Keratinocyte (primary cell): ENCODE results near the gene HSD17B2. TPM values are rescaled to one million over a fixed set of nuclear protein-coding genes. Genes with fewer than 3 reads are reported as not detected.

Experiments used
- DNase-seq: peaks from one replicate; pipeline ENCODE4 v3.0.0-alpha.2; 2011; ENCODE audit warnings: low read depth, missing footprints, low spot score
- FAIRE-seq: peaks from 2 replicates; lab custom pipeline; 2011; peaks lifted over from hg19 to GRCh38; lab: Jason Lieb, UNC
- H2AFZ ChIP-seq: 2 replicates; pipeline ENCODE4 v1.6.0; 2012; ENCODE audit warnings: low read length, control low read depth, inconsistent platforms; ENCODE audit not compliant: control insufficient read depth
- H3K27ac ChIP-seq: 2 replicates; pipeline ENCODE4 v1.5.1; 2011; ENCODE audit warnings: low read length; ENCODE audit not compliant: control insufficient read depth, insufficient read depth
- H3K27me3 ChIP-seq: 3 replicates; pipeline ENCODE4 v1.6.0; 2011; ENCODE audit warnings: low read length; ENCODE audit not compliant: control insufficient read depth, insufficient read depth; ENCODE audit errors: extremely low read depth
- H3K36me3 ChIP-seq, 2 experiments: 2 replicates in 1 of 2; 3 replicates in 1 of 2; pipeline ENCODE4 v1.5.1; 2011; ENCODE audit warnings: low read length in 2 of 2, mild to moderate bottlenecking in 1 of 2; ENCODE audit not compliant: control insufficient read depth in 2 of 2, insufficient read depth in 2 of 2; ENCODE audit errors: extremely low read depth in 1 of 2
- H3K4me1 ChIP-seq: 3 replicates; pipeline ENCODE4 v1.5.1; 2011; ENCODE audit warnings: low read length; ENCODE audit not compliant: control insufficient read depth, insufficient read depth; ENCODE audit errors: extremely low read depth
- H3K4me2 ChIP-seq: 3 replicates; pipeline ENCODE4 v1.6.0; 2011; ENCODE audit warnings: low read depth, low read length; ENCODE audit not compliant: control insufficient read depth, insufficient read depth; ENCODE audit errors: extremely low read depth
- H3K4me3 ChIP-seq, 3 experiments: fragments of 200-600 bp in 1 of 3; sonication (generic) in 1 of 3; 2 replicates in 2 of 3; 3 replicates in 1 of 3; pipeline ENCODE4 v1.5.1; 2011 to 2016; ENCODE audit warnings: low read length in 3 of 3, mild to moderate bottlenecking in 3 of 3, control low read depth in 2 of 3, inconsistent platforms in 1 of 3, low read depth in 1 of 3, mixed read lengths in 1 of 3, mixed run types in 1 of 3, moderate library complexity in 1 of 3; ENCODE audit not compliant: control insufficient read depth in 2 of 3, insufficient read depth in 2 of 3; ENCODE audit errors: extremely low read depth in 1 of 3
- H3K79me2 ChIP-seq: 2 replicates; pipeline ENCODE4 v1.6.0; 2012; ENCODE audit warnings: low read length; ENCODE audit not compliant: control insufficient read depth, insufficient read depth
- H3K9ac ChIP-seq: 3 replicates; pipeline ENCODE4 v1.6.0; 2011; ENCODE audit warnings: low read length; ENCODE audit not compliant: control insufficient read depth, insufficient read depth; ENCODE audit errors: extremely low read depth
- H3K9me1 ChIP-seq: 3 replicates; pipeline ENCODE4 v1.6.0; 2011; ENCODE audit warnings: low read length; ENCODE audit not compliant: control insufficient read depth, insufficient read depth; ENCODE audit errors: extremely low read depth
- H3K9me3 ChIP-seq: 2 replicates; pipeline ENCODE4 v1.5.1; 2012; ENCODE audit warnings: low read depth, low read length; ENCODE audit not compliant: control insufficient read depth
- H4K20me1 ChIP-seq: 3 replicates; pipeline ENCODE4 v1.6.0; 2011; ENCODE audit warnings: low read length; ENCODE audit not compliant: control insufficient read depth, insufficient read depth; ENCODE audit errors: extremely low read depth
- EZH2 ChIP-seq: IDR thresholded peaks from one replicate; pipeline ENCODE4 v1.6.1; 2012; ENCODE audit warnings: inconsistent platforms, mild to moderate bottlenecking, low read length, moderate library complexity
- dilution Hi-C: fragments of 300-500 bp; cut with MboI; formaldehyde crosslinking; loops from one replicate; pipeline ENCODE4 v1.7.0; 2020; ENCODE audit warnings: low sequenced_read_pairs; ENCODE audit not compliant: extremely low pct_ligation_motif_present
- polyA plus RNA-seq, 5 experiments: library from polyadenylated mRNA; depleted of rRNA in 3 of 5; stranded (reverse) in 3 of 5; stranded (forward) in 1 of 5; unstranded in 1 of 5; fragments of >200 nt; gene quantifications; 1 replicate in 1 of 5; 2 replicates in 3 of 5; 3 replicates in 1 of 5; pipeline versions ENCODE4 v1.2.1 to v1.2.3, GENCODE V29; 2011 to 2012; ENCODE audit warnings: missing spikeins in 2 of 5, low read depth in 1 of 5, low replicate concordance in 1 of 5
- TF ChIP-seq, protein P1 (sequence below), 3 experiments: IDR thresholded peaks in 1 of 3; conservative IDR thresholded peaks in 1 of 3; optimal IDR thresholded peaks in 1 of 3; 2 replicates in 2 of 3; 3 replicates in 1 of 3; pipeline versions ENCODE3 to v1.5.1; 2011; ENCODE audit warnings: low read length in 3 of 3, mild to moderate bottlenecking in 3 of 3, moderate library complexity in 2 of 3, control low read depth in 1 of 3, inconsistent platforms in 1 of 3; ENCODE audit not compliant: insufficient read depth in 2 of 3; ENCODE audit errors: extremely low read depth in 1 of 3

The HSD17B2 gene
- polyA plus RNA-seq, 1 donor (not counting 4 experiments of a cell fraction or from before 2014, with no cell fraction given), result 3.1 TPM

- no peak overlapping the region for H3K9ac ChIP-seq
- H3K27me3 ChIP-seq, result no peaks in the 10 kb centered on the region
- FAIRE-seq, result no peak
- H4K20me1 ChIP-seq, result no peaks in the 10 kb centered on the region
- H3K9me3 ChIP-seq, result no peaks in the 10 kb centered on the region
- H3K4me3 ChIP-seq, result no peak overlapping the region
- H2AFZ ChIP-seq, result no peak overlapping the region
- H3K79me2 ChIP-seq, result peaks cover 5% of the 10 kb centered on the region
- H3K27ac ChIP-seq, result no peak overlapping the region
- TF ChIP-seq, protein P1, sequence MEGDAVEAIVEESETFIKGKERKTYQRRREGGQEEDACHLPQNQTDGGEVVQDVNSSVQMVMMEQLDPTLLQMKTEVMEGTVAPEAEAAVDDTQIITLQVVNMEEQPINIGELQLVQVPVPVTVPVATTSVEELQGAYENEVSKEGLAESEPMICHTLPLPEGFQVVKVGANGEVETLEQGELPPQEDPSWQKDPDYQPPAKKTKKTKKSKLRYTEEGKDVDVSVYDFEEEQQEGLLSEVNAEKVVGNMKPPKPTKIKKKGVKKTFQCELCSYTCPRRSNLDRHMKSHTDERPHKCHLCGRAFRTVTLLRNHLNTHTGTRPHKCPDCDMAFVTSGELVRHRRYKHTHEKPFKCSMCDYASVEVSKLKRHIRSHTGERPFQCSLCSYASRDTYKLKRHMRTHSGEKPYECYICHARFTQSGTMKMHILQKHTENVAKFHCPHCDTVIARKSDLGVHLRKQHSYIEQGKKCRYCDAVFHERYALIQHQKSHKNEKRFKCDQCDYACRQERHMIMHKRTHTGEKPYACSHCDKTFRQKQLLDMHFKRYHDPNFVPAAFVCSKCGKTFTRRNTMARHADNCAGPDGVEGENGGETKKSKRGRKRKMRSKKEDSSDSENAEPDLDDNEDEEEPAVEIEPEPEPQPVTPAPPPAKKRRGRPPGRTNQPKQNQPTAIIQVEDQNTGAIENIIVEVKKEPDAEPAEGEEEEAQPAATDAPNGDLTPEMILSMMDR (optimal IDR thresholded peaks at IDR 0.05 in 1 of 3, IDR thresholded peaks at IDR 0.05 in 1 of 3, conservative IDR thresholded peaks at IDR 0.05 in 1 of 3; ENCODE audit: extremely low read depth in 1 of 3, insufficient read depth in 2 of 3, low read length in 3 of 3), result no peak
- no peak for TF ChIP-seq EZH2
- H3K4me2 ChIP-seq, result no peak overlapping the region
- peaks cover 15% of the 10 kb centered on the region for H3K4me1 ChIP-seq
- H3K9me1 ChIP-seq, result no peaks in the 10 kb centered on the region
- DNase-seq, result no peak
- dilution Hi-C loops, result no loop called here
- H3K36me3 ChIP-seq, result peaks cover 0 to 2% of the 10 kb centered on the region in 2 experiments
Observed at GRCh38 chr16:82013139-82013538, 21.9 kb upstream of the HSD17B2 start.

DNA sequence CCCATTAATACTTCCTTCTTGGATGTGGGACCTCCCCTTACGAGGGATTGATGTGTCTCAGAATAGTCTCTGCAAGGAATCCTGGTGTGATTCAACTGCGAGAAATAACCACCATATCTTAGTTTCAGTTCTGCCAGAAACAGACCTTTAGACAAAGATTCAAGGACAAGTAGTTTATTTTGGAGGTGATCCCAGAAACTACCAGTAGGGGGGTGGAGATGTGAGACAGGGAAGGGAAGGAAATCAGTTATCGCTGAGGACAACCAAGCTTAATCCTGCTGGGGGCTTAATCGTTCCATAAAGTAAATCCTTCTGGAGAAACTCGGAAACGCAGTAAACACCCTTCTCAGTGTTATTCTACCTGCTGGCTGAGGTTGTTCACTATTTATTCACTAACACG lies 18.8 kb upstream of the HSD17B2 start:
- Histone ChIP-seq H3K4me1 (peaks cover 15% of the 10 kb centered on the region), H3K36me3 (no peaks in the 10 kb centered on the region), H3K27me3 (no peaks in the 10 kb centered on the region), H4K20me1 (no peaks in the 10 kb centered on the region), H3K9me1 (no peaks in the 10 kb centered on the region), H3K4me2 (peak overlapping the region; percentile 75), H3K4me3 (peak overlapping the region in 2 of 3 experiments; percentile 28 to 47), H3K9ac (no peak overlapping the region), H3K79me2 (no peaks in the 10 kb centered on the region), H3K27ac (peak overlapping the region; percentile 11), H3K9me3 (no peaks in the 10 kb centered on the region), H2AFZ (peak overlapping the region; percentile 16)
- TF ChIP-seq, protein P1 (optimal IDR thresholded peaks at IDR 0.05 in 1 of 3, IDR thresholded peaks at IDR 0.05 in 1 of 3, conservative IDR thresholded peaks at IDR 0.05 in 1 of 3; ENCODE audit: extremely low read depth in 1 of 3, insufficient read depth in 2 of 3, low read length in 3 of 3), result peak; percentile 44 to 70 (median 57)
- no peak for TF ChIP-seq EZH2
- DNase-seq, result no peak
- peak; percentile 65 for FAIRE-seq
- dilution Hi-C loops, result no loop called here
